Nucleus accumbens (tissue), 56 donors: Measurements from ENCODE around the gene SLC13A2.
"Not testable (repeated sequence)": the region's sequence is repeated elsewhere in the genome, so short reads cannot be mapped to it uniquely, and the experiment has no call there.

Experiments
- DNase-seq, 56 donors: peaks; one replicate each; lab custom pipeline; 2025; lab: John Stamatoyannopoulos, UW

The SLC13A2 gene

GRCh38 chr17:28473542-28473941, at the start of gene SLC13A2:
TSS of gene SLC13A2 (plus strand) at chr17:28473644. CDS start at chr17:28473713, 69 bp downstream.
- DNase-seq: no peak

- no peak for DNase-seq
Observed at GRCh38 chr17:28425206-28425605, 48.2 kb upstream of the SLC13A2 start.

- DNase-seq: no peak
Observed at GRCh38 chr17:28426081-28426519, 47.3 kb upstream of the SLC13A2 start.

GRCh38 chr17:28427371-28427770, 46.1 kb upstream of the SLC13A2 start:
- no peak for DNase-seq

GRCh38 chr17:28427982-28428381, 45.5 kb upstream of the SLC13A2 start:
- DNase-seq: not testable (repeated sequence)

GRCh38 chr17:28433721-28434120, 39.7 kb upstream of the SLC13A2 start:
- no peak for DNase-seq

- DNase-seq: not testable (repeated sequence)
Observed at GRCh38 chr17:28434326-28434725, 39.1 kb upstream of the SLC13A2 start.

- DNase-seq: no peak
Observed at GRCh38 chr17:28443901-28444638, 29.4 kb upstream of the SLC13A2 start.

- DNase-seq: no peak
Observed at GRCh38 chr17:28446716-28447395, 26.6 kb upstream of the SLC13A2 start.

- no peak for DNase-seq
Observed at GRCh38 chr17:28447396-28447760, 26.1 kb upstream of the SLC13A2 start.

GRCh38 chr17:28449859-28450258, 23.6 kb upstream of the SLC13A2 start:
- DNase-seq: no peak

GRCh38 chr17:28457890-28458289, 15.6 kb upstream of the SLC13A2 start:
- DNase-seq: no peak

GRCh38 chr17:28458881-28459280, 14.6 kb upstream of the SLC13A2 start:
- DNase-seq: not testable (repeated sequence)

- DNase-seq: no peak
Observed at GRCh38 chr17:28460901-28461300, 12.5 kb upstream of the SLC13A2 start.

- DNase-seq: no peak
Observed at GRCh38 chr17:28466001-28466400, 7.4 kb upstream of the SLC13A2 start.

GRCh38 chr17:28466521-28467048, 6.9 kb upstream of the SLC13A2 start:
- DNase-seq: no peak

GRCh38 chr17:28467456-28468025, 5.9 kb upstream of the SLC13A2 start:
- DNase-seq: no peak

- not testable (repeated sequence) for DNase-seq
Observed at GRCh38 chr17:28468033-28468735, 5.3 kb upstream of the SLC13A2 start.

- no peak for DNase-seq
Observed at GRCh38 chr17:28468781-28469180, 4.7 kb upstream of the SLC13A2 start.

- DNase-seq: no peak
Observed at GRCh38 chr17:28469376-28469775, 4.1 kb upstream of the SLC13A2 start.
